Aorta (tissue), 5 donors: Measurements from ENCODE around the gene TIAM1. TPM values are rescaled to one million over a fixed set of nuclear protein-coding genes. Genes with fewer than 3 reads are reported as not detected.

Experiments used
- ATAC-seq: fragments of 200-7000 bp; cut with Tn5 transposase; one replicate; pipeline ENCODE4 v1.9.1; 2022; ENCODE audit warnings: moderate library complexity; ENCODE audit not compliant: low FRiP score
- DNase-seq, 2 donors: peaks; one replicate each; pipeline ENCODE4 v3.0.0-alpha.2; 2020
- H3K27ac ChIP-seq, 2 donors: one replicate each; pipeline ENCODE4 v1.5.1; 2013; ENCODE audit warnings: low read length in 2 of 2, mild to moderate bottlenecking in 2 of 2, moderate library complexity in 2 of 2, control low read depth in 1 of 2, inconsistent platforms in 1 of 2, low read depth in 1 of 2
- H3K27me3 ChIP-seq, 2 donors: one replicate each; pipeline ENCODE4 v1.6.1; 2013; ENCODE audit warnings: control low read depth in 1 of 2, low read length in 1 of 2, mild to moderate bottlenecking in 1 of 2, moderate library complexity in 1 of 2; ENCODE audit not compliant: insufficient read depth in 2 of 2, control insufficient read depth in 1 of 2
- H3K36me3 ChIP-seq, 2 donors: one replicate each; pipeline ENCODE4 v1.6.1; 2013; ENCODE audit warnings: control low read depth in 1 of 2, low read length in 1 of 2, mild to moderate bottlenecking in 1 of 2; ENCODE audit not compliant: insufficient read depth in 2 of 2, control insufficient read depth in 1 of 2
- H3K4me1 ChIP-seq, 2 donors: one replicate each; pipeline ENCODE4 v1.6.1; 2013; ENCODE audit warnings: low read length in 2 of 2, control low read depth in 1 of 2, mild to moderate bottlenecking in 1 of 2, moderate library complexity in 1 of 2; ENCODE audit not compliant: insufficient read depth in 2 of 2, control insufficient read depth in 1 of 2
- H3K4me3 ChIP-seq, 2 donors: one replicate each; pipeline ENCODE4 v1.5.1; 2013; ENCODE audit warnings: low read length in 2 of 2, control low read depth in 1 of 2, mild to moderate bottlenecking in 1 of 2
- H3K9me3 ChIP-seq: one replicate; pipeline ENCODE4 v1.6.1; 2013; ENCODE audit warnings: mild to moderate bottlenecking, low read length; ENCODE audit not compliant: control insufficient read depth
- WGBS, 2 donors: extraction: QIAGEN DNeasy Blood & Tissue Kit; methylation state at CpG; one replicate each; pipeline ENCODE4 v1.1.7; 2013; 5-methylcytosine and 5-hydroxymethylcytosine counted together
- intact Hi-C, 2 donors: fragments of 100-400 bp; cut with DNase I; formaldehyde crosslinking; loops; one replicate each; pipeline versions ENCODE4 v1.14.2 to v1.15.0; 2022
- polyA plus RNA-seq, 2 donors: library from polyadenylated mRNA; stranded (reverse); fragments of 200-250 nt; gene quantifications; one replicate each; pipeline ENCODE4 v1.2.3, GENCODE V29; 2013
- total RNA-seq, 2 donors: library from RNA; stranded (reverse); fragmentation: NEBNext Ultra II Directional; extraction: Animal tissue kit (Norgen Biotek cat#: 25700); gene quantifications; one replicate each; pipeline ENCODE4 v1.2.1, GENCODE V29; 2021
- donor health status: healthy with polysubstance abuse.
- donor health status: Bipolar disorder and iron deficiency.
- donor health status: DM: no; HTN: no; CAD: no.
- donor health status: DM: no; HTN: no; CAD: no.
- donor health status: DM: yes; HTN: yes; CAD: no.

TIAM1 gene
- total and polyA plus RNA-seq, 4 donors, result 0.50 to 15.8 (median 12.9) TPM; not detected in 1

- H3K36me3 ChIP-seq, result no peaks in the 10 kb centered on the region
- no peak for DNase-seq
- H3K4me1 ChIP-seq, result no peaks in the 10 kb centered on the region
- intact Hi-C loops, result no loop called here
- no peak overlapping the region for H3K27ac ChIP-seq
- H3K4me3 ChIP-seq, result no peak overlapping the region
- H3K9me3 ChIP-seq, result no peaks in the 10 kb centered on the region
- no peaks in the 10 kb centered on the region for H3K27me3 ChIP-seq
- WGBS, 2 donors, result 56 to 60% methylated on average over 4 of the region's 4 CpGs
- peak; percentile 7 for ATAC-seq
Observed at GRCh38 chr21:31078796-31079195, 265.3 kb downstream of the TIAM1 start.

GRCh38 chr21:31078216-31078615, 265.8 kb downstream of the TIAM1 start:
- no peak for ATAC-seq

GRCh38 chr21:31075848-31076247, 268.2 kb downstream of the TIAM1 start:
- Histone ChIP-seq H3K36me3 (no peaks in the 10 kb centered on the region), H3K27ac (no peak overlapping the region), H3K4me3 (no peak overlapping the region), H3K9me3 (no peaks in the 10 kb centered on the region), H3K27me3 (peaks cover 0 to 2% of the 10 kb centered on the region in 2 donors), H3K4me1 (no peaks in the 10 kb centered on the region)
- no peak for DNase-seq
- ATAC-seq, result no peak
- intact Hi-C loops, result no loop called here
- 96 to 99% methylated on average over 6 of the region's 6 CpGs for WGBS, 2 donors

More at GRCh38 chr21:31078216-31078615, 265.8 kb downstream of the TIAM1 start:
- no peaks in the 10 kb centered on the region for H3K9me3 ChIP-seq
- DNase-seq, result no peak
- no peak overlapping the region for H3K27ac ChIP-seq
- no peaks in the 10 kb centered on the region for H3K4me1 ChIP-seq
- no peaks in the 10 kb centered on the region for H3K36me3 ChIP-seq
- no peaks in the 10 kb centered on the region for H3K27me3 ChIP-seq
- intact Hi-C loops, result no loop called here
- H3K4me3 ChIP-seq, result no peak overlapping the region
- 94 to 95% methylated on average over 4 of the region's 4 CpGs for WGBS, 2 donors

GRCh38 chr21:31072533-31072932, 271.5 kb downstream of the TIAM1 start:
- Histone ChIP-seq H3K4me1 (no peaks in the 10 kb centered on the region), H3K36me3 (no peaks in the 10 kb centered on the region), H3K27me3 (peaks cover 0 to 2% of the 10 kb centered on the region in 2 donors), H3K27ac (no peak overlapping the region), H3K4me3 (no peak overlapping the region), H3K9me3 (no peaks in the 10 kb centered on the region)
- ATAC-seq (no peak), DNase-seq (no peak)
- intact Hi-C loops, result no loop called here
- 21 to 24% methylated on average over 4 of the region's 4 CpGs for WGBS, 2 donors
